AG04449 (cell line): ENCODE measurements around the gene RAB29.

Experiments used
- CTCF ChIA-PET: fragments of 350-600 bp; formaldehyde crosslinking; extraction: SDS; loops from one replicate; lab custom pipeline; 2021; ENCODE audit warnings: antibody characterized with exemption; lab: Yijun Ruan, JAX
- POLR2A ChIA-PET: fragments of 400-600, 350-600 bp; formaldehyde crosslinking; extraction: SDS; loops from one replicate; lab custom pipeline; 2020; ENCODE audit warnings: antibody characterized with exemption, inconsistent platforms; lab: Yijun Ruan, JAX
- DNase-seq: peaks from one replicate; pipeline ENCODE4 v3.0.0-alpha.2; 2010; ENCODE audit warnings: low read depth, low spot score
- H3K4me3 ChIP-seq: 2 replicates; pipeline ENCODE4 v1.5.1; 2011; ENCODE audit warnings: low read depth, mild to moderate bottlenecking, control low read depth, low read length
- TF ChIP-seq, protein P1 (sequence below): IDR thresholded peaks from one replicate; pipeline ENCODE4 v1.5.1; 2011; ENCODE audit warnings: mild to moderate bottlenecking, moderate library complexity, low read length, control low read depth, inconsistent platforms; ENCODE audit not compliant: insufficient read depth; ENCODE audit errors: missing control alignments

Gene RAB29

DNA sequence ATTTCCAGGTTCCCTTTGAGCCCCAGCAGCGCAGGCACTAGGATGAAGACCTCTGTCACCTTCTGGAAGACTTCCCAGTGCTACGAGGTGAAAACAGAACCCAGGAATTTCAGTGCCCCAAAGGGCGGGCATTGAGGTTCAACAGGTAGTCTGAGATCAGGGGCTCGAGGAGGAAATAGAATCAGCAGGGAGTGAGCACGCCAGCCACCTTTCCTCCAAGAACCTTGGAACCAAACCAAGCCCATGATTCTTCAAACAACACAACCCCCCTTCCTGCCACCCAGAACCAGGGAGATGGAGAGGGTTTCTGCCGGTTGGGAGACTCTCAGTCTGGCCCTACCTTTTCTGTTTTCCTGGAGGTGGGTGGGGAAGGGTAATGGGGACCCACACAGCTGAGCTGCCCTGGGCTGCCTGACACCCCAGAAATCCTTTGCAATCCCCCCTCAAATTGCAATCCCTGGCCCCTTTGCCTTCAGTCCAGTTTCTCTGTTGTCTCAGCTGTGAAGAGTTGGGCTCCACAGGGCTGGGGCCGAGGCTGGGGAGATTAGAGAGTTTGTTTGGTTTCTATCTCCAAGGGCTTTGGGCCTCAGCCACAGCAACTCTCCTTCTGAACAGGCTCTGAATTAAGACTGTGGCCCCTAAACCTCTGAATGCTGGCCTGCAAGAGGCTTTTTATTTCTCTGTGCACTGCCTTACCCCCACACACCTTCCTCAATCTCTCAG is 25.9 kb upstream of the RAB29 start:
- H3K4me3 ChIP-seq: no peak overlapping the region
- POLR2A ChIA-PET: no interaction called here
- CTCF ChIA-PET: interaction anchor here (0.9 to 2.8 kb wide), 4 partner anchors 9 to 176 kb away, joined by 3 to 24 read pairs (median 3); no protein-coding TSS in a partner anchor
- TF ChIP-seq, protein P1, sequence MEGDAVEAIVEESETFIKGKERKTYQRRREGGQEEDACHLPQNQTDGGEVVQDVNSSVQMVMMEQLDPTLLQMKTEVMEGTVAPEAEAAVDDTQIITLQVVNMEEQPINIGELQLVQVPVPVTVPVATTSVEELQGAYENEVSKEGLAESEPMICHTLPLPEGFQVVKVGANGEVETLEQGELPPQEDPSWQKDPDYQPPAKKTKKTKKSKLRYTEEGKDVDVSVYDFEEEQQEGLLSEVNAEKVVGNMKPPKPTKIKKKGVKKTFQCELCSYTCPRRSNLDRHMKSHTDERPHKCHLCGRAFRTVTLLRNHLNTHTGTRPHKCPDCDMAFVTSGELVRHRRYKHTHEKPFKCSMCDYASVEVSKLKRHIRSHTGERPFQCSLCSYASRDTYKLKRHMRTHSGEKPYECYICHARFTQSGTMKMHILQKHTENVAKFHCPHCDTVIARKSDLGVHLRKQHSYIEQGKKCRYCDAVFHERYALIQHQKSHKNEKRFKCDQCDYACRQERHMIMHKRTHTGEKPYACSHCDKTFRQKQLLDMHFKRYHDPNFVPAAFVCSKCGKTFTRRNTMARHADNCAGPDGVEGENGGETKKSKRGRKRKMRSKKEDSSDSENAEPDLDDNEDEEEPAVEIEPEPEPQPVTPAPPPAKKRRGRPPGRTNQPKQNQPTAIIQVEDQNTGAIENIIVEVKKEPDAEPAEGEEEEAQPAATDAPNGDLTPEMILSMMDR: no peak
- no peak for DNase-seq

DNA sequence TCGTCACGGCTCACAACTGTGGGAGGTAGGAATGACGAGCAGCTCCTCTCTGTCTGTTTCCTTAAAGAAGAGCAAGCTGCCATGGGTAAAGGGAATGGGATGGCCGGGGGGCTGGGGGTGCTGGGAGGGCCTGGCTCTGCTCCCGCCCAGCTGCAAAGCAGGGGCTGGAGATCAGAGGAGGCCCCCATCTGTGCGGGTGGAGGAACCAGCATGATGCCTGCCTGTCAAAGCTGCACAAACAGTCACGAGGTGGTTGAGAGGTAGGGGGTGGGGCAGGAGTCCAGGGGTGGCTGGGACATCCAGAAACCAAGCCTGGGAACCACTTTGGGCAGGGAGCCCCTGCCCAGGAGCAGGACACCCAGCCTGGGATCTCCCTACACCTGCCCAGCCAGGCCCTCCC is 25.1 kb upstream of the RAB29 start:
- no peak for DNase-seq
- POLR2A ChIA-PET: no interaction called here
- CTCF ChIA-PET: interaction anchor here (0.9 to 1.7 kb wide), 6 partner anchors 8 to 177 kb away, joined by 3 to 10 read pairs (median 4); no protein-coding TSS in a partner anchor
- H3K4me3 ChIP-seq: no peak overlapping the region
- TF ChIP-seq, protein P1: no peak

DNA sequence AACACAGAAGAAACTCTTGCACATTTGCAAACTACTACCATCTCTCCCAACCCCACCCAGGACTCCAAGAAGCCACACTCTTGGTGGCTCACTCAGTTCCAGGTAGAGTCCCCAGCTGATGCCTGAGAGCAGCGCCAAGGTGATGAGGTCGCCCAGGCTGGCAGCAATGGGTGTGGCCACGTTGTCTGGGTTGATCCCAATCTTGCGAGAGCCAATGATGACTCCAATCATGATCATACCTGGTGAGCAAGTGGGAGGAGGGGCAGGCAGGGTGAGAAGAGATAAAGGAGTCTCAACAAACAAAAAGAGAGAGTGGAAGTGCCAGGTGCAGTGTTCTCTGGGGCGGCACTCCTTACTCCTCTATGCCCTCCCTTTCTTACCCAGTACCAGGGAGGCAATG is 23.3 kb upstream of the RAB29 start:
- CTCF ChIA-PET: interaction anchor here (2.9 to 15.0 kb wide), 2 partner anchors 109 to 183 kb away, joined by 9 to 417 read pairs; no protein-coding TSS in a partner anchor
- H3K4me3 ChIP-seq: no peak overlapping the region
- DNase-seq: no peak
- TF ChIP-seq, protein P1: no peak
- POLR2A ChIA-PET: no interaction called here

DNA sequence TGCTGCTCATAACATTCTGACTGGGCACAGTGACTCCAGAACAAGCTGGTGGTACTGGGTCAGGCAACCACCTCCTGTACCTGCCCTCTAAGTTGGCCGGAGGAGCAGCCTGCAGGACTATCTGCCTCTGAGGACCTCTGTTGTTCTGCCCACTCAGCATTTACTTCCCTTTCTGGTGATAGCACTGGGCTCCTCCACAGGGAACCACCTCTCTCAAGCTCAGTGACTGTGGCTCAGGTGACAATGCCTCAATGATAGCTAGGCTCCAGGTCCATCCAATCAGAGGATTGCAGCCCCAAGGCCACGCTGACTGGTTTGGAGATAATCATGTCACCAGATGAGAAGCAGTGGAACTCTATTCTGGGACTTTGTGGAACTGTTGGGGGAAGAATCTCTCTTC is 21.9 kb upstream of the RAB29 start:
- TF ChIP-seq, protein P1: no peak
- no peak overlapping the region for H3K4me3 ChIP-seq
- POLR2A ChIA-PET: no interaction called here
- no peak for DNase-seq
- CTCF ChIA-PET: interaction anchor here (1.0 to 15.0 kb wide), 5 partner anchors 9 to 184 kb away, joined by 3 to 417 read pairs (median 9); no protein-coding TSS in a partner anchor

DNA sequence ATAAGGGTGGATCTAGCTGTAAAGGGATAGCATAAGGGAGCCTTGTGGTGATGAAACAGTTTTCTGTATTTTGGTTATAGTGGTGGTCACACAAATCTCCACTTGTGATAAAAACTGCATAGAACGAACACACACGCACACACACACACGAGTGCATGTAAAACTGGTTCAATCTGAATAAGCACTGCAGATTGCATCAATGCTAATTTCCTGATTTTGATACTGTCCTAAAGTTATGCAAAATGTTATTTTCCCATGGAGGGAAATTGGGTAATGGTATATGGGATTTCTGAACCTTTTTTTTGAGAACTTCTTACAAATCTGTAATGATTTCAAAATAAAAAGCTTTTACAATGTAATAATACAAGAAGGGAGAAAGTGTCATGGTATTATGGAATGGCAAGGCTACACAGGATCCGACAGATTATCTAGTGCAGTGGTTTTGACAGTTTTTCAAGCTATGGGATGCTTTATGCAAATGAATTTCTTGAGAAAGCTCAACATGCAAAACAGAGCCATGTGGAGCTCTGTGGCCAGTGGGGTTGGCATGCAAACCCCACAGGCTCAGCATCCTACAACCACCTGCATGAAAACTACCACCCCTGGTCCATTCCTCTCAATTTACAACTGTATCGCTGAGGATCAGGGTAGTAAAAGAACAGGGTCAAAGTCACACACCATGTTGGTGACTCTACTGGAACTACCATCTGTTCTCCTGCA is 18.9 kb upstream of the RAB29 start:
- H3K4me3 ChIP-seq: no peak overlapping the region
- ChIA-PET POLR2A (interaction anchor here (0.6 kb wide), 1 partner anchor 183 kb away, joined by 3 read pairs; no protein-coding TSS in a partner anchor), CTCF (interaction anchor here (0.9 to 15.0 kb wide), 8 partner anchors 11 to 187 kb away, joined by 3 to 417 read pairs (median 45); no protein-coding TSS in a partner anchor)
- DNase-seq: no peak
- TF ChIP-seq, protein P1: no peak
